NCI-H146 (cell line): ENCODE data around the gene OR6M1.

Source experiments
- DNase-seq: peaks from one replicate; lab custom pipeline; 2025; lab: John Stamatoyannopoulos, UW

Gene OR6M1

DNA sequence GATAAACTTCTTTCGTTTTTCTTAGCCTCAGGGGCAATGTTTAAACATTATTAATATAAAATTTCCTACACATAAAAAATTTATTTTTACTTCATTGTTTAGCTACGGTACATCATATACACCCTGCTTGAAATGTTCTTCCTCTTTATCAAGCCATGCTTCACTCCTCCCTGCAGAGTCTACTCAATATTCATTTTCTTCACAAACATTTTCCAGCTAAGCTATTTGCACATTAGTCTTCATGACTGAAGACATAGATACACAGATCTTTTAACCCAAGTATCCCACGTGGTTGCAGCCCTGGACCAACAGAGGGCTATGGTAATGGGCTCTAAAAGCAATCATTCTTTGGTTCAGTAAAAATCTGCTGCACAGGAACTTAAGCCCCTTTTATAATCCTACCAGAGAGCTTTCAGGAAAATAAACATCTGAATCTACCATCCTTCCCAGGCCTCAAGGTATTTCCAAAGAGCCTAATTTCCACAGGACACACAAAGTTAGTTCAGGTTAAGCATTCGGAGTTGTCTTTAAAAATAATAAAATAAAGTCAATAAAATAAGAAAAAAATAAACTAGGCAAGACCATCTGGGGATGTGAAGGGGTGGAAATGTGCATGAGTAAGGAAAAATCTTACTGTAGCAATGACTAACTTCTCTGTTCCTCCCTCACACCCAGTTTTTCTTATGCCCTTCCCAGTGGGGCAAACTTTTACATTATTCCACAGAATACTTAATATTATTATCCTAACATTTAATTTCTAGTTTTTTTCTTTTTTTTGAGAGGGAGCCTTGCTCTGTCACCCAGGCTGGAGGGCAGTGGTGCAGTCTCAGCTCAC, 30.2 kb downstream of the OR6M1 start:
- DNase-seq, result no peak

DNA sequence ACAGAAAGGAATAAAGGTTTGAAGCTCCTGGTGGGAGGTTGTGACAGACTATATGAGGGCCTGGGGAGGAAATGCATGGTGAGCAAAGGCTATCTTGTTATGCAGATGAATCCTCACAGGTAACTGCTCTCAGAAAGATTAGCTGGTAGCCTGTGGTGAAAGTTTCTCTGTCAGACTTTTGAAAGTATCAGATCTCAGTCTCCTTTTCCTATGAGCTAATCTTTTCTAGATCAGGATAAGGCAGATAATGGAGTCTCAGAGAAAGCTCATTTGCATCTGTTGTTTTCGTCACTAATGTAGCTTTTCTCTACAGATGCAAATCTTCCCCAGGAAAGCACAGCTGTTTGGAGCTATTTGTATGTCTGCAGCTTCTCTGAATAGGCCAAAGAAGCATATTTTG, 30.9 kb downstream of the OR6M1 start:
- no peak for DNase-seq

DNA sequence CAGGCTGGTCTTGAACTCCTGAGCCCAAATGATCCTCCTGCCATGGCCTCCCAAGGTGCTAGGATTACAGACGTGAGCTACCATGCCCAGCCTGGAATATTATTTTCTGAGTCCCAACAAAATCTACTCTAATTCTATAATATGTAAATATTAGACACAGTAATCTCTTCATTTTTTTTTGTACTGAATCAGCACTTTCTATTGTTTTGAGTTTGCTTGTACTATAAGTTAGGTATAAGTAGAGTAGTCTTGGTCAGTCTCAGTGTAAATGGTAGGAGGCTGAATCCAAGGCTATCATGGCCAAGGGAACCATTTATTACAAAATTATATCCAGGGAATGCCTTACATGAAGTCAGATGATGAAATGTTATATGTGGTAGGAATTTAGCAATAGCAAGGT, 32.2 kb downstream of the OR6M1 start:
- DNase-seq, result no peak

DNA sequence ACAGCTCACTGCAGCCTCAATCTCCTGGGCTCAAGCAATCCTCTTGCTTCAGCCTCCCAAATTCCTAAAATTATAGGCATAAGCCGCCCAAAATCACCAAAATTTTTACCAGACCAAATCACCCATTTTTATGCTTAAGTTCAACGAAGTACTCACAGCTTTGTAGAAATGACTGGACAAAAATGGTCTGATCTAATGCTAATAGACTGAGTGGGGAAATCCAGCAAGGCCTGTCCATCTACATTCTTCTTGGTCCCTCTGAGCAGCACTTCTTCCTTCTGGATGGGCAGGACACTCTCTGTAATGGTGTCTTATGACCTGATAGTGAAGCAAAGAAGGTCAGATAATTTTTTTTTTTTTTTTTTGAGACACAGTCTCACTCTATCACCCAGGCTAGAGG, 33.1 kb downstream of the OR6M1 start:
- DNase-seq, result no peak

DNA sequence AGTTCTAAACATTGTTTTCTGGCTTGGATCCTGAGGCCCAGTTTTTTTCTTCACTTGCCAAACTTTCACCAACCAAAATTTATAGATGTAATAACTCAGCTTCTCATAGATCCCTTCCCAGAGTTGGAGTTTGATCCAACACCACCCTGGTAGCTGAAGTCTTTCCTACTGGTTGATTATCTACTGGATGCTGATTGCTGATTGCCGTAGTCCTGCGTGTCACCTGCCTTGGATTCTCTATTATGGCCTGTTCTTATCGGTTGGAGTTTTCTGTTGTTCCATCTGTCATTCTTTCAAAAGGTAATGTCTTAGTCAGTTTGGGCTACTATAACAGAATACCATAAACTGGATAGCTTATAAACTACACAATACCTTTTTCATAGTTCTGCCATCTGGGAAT, 34.5 kb downstream of the OR6M1 start:
- DNase-seq, result no peak

DNA sequence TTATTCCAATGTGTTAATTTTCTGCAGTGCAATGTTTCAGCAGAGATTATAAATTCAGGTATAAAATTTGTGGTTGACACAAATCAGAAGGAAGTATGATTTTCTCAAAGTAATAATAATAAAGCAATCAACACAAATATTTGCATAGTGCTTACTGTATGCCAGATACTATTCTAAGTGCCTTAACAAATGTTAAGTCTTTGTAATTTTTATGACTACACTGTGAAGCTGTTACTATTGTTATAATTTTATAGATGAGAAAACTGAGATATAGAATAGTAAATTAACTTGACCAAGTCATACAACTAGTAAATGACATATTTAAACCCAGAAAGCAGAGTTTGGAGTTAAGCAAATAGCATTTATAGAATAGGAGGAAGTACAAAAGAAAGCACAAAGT, 35.4 kb downstream of the OR6M1 start:
- DNase-seq, result no peak

DNA sequence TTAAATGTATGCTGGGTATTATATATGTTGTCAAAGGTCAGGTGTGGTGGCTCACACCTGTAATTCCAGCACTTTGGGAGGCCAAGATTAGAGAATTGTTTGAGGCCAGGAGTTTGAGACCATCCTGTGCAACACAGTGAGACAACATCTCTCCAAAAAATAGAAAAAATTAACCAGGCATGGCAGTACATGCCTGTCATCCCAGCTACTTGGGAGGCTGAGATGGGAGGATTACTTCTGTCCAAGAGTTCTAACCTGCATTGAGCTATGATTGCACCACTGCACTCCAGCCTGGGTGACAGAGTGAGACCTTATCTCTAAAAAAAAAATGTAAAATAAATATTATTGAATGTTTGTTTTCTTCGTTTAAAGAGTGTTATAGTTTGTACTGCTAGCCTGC, 40.5 kb downstream of the OR6M1 start:
- DNase-seq, result no peak

DNA sequence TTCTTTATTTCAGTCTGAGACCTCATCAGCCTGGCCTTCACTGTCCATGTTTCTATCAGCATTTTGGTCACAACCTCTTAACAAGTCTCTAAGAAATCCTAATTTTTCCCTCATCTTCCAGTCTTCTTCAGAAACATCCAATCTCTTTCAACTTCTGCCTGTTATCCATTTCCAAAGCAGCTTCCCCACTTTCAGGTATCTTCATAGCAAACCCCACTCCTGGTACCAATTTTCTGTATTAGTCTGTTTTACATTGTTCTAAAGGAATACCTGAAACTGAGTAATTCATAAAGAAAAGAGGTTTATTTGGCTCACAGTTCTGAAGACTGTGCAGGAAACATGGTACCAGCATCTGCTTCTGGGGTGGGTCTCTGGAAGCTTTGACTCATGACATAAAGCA, 43.7 kb downstream of the OR6M1 start:
- no peak for DNase-seq

DNA sequence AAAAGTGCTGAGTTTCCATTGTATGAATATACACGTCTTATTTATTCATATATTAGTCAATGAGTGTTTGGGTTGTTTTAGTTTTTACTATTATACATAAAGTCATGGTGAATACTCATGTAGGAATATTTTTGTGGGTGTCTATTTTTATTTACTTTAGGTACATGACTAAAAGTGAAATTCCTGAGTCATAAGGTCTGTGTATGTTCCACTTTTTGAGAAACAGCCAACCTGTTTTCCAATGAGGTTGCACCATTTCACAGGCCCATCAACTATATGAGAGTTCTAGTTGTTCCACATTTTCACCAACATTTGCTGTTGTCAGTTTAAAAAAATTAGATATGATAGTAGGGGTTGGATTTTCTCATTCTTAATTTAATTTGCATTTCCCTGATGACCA, 45.3 kb downstream of the OR6M1 start:
- DNase-seq, result no peak

DNA sequence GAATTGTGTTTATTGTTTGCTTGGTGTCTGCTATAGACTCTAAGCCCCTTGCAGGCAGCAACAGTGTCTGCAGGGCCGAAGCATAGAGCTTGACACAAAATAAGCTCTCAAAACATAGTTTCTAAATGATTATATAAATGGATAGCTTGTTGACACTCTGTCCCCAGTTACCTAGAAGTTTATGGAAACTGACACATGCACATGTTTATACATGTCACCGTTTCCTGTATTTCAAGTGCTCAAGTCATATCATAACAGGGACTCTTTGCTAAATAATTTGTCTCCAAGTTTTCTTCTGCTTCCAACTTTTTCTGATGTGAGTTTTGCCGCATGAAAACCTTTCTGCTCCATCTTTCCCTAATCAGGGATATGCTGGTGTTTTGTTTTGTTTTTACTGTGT, 48.2 kb downstream of the OR6M1 start:
- DNase-seq, result no peak

DNA sequence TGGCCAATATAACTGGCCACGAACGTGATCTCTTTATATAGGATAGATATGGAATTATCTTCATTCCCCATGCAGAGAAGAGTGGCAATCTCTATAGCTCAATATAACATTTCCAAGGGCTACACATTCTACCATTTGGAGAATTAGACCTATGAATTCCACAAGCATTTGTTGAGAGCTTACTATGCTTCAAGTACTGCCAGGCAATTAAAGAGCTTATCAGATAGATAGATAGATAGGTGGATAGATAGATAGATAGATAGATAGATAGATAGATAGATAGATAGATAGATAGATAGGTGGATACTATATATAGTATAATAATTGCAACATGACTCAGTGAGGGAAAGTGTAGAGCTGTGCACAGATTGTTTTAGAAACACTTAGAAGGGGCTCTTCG, 50.3 kb downstream of the OR6M1 start:
- no peak for DNase-seq
